Adrenal gland (tissue), 12 donors: ENCODE measurements around the gene ZNF576. TPM values are rescaled to one million over a fixed set of nuclear protein-coding genes. Genes with fewer than 3 reads are reported as not detected.

Experiments
- DNase-seq, 7 donors: peaks; one replicate each; pipeline ENCODE4 v3.0.0-alpha.2; 2019 to 2020
- H3K27ac ChIP-seq, 5 donors: fragments of 200-600 bp; sonication (generic) in 4 of 5; 1 replicate in 3 of 5; 2 replicates in 2 of 5; pipeline versions ENCODE4 v1.5.1 to v1.8.0; 2016 to 2020; ENCODE audit warnings: mild to moderate bottlenecking in 1 of 5
- H3K27me3 ChIP-seq: fragments of 200-600 bp; 2 replicates; pipeline ENCODE4 v1.8.0; 2021
- H3K36me3 ChIP-seq, 2 donors: fragments of 200-600 bp; replicated peaks in 1 of 2; 1 replicate in 1 of 2; 2 replicates in 1 of 2; pipeline versions ENCODE4 v1.5.1 to v1.8.0; 2018 to 2022
- H3K4me1 ChIP-seq, 2 donors: fragments of 200-600 bp; replicated peaks in 1 of 2; 1 replicate in 1 of 2; 2 replicates in 1 of 2; pipeline versions ENCODE4 v1.5.1 to v1.8.0; 2018 to 2021
- H3K4me3 ChIP-seq, 4 donors: fragments of 200-600 bp; sonication (generic) in 3 of 4; one replicate each; pipeline ENCODE4 v1.5.1; 2016 to 2018
- H3K9me3 ChIP-seq, 3 donors: fragments of 200-600 bp; sonication (generic) in 1 of 3; replicated peaks in 1 of 3; 1 replicate in 2 of 3; 2 replicates in 1 of 3; pipeline versions ENCODE4 v1.5.1 to v1.8.0; 2016 to 2021
- CTCF ChIP-seq, 6 experiments: fragments of 450-650 bp in 4 of 6; fragments of 200-600 bp in 2 of 6; sonication (generic) in 1 of 6; IDR thresholded peaks; 1 replicate in 5 of 6; 2 replicates in 1 of 6; pipeline versions ENCODE4 v1.5.1 to v1.8.0; 2016 to 2021; ENCODE audit warnings: antibody characterized with exemption in 6 of 6, mild to moderate bottlenecking in 2 of 6, moderate library complexity in 1 of 6
- POLR2A ChIP-seq, 2 donors: fragments of 450-650 bp; IDR thresholded peaks; one replicate each; pipeline ENCODE4 v1.6.1; 2017; ENCODE audit warnings: antibody characterized with exemption in 2 of 2, mild to moderate bottlenecking in 2 of 2, moderate library complexity in 1 of 2
- WGBS, 4 donors: extraction: QIAGEN DNeasy Blood & Tissue Kit in 2 of 4; methylation state at CpG; one replicate each; pipeline versions ENCODE4 v1.1.5 to v1.1.7; 2013 to 2017; 5-methylcytosine and 5-hydroxymethylcytosine counted together
- intact Hi-C, 2 donors: fragments of 100-400 bp; cut with DNase I; formaldehyde crosslinking; loops; one replicate each; pipeline versions ENCODE4 v1.14.1 to v1.15.0; 2022 to 2023
- polyA plus RNA-seq, 3 donors: library from polyadenylated mRNA; stranded (reverse); fragments of 200-250 nt in 2 of 3; fragments of 350-450 nt in 1 of 3; fragmentation: Illumina TruSeq in 1 of 3; extraction: RNeasy Lipid Tissue Mini Kit (QIAGEN cat#74804) in 1 of 3; gene quantifications; one replicate each; pipeline ENCODE4 v1.2.3, GENCODE V29; 2013 to 2014
- total RNA-seq, 9 donors: library from RNA; depleted of rRNA in 4 of 9; stranded (reverse); fragments of >200 nt in 4 of 9; fragments of 120-200 nt in 1 of 9; fragmentation: NEBNext Ultra II Directional in 1 of 9; extraction: Animal tissue kit (Norgen Biotek cat#: 25700) in 1 of 9; gene quantifications; one replicate each; pipeline versions ENCODE4 v1.1.0 to v1.2.4, GENCODE V29; 2013 to 2023
- donor health status: healthy with polysubstance abuse.
- donor health status: Bipolar disorder and iron deficiency.
- donor health status: DM: yes; HTN: yes; CAD: no.
- donor health status: DM: no; HTN: no; CAD: no.
- donor health status: DM: no; HTN: no; CAD: no.
- donor health status: DM: yes; HTN: yes; CAD: no.

The ZNF576 gene
- total and polyA plus RNA-seq, 12 donors, result 9.8 to 114 (median 21.0) TPM

DNA sequence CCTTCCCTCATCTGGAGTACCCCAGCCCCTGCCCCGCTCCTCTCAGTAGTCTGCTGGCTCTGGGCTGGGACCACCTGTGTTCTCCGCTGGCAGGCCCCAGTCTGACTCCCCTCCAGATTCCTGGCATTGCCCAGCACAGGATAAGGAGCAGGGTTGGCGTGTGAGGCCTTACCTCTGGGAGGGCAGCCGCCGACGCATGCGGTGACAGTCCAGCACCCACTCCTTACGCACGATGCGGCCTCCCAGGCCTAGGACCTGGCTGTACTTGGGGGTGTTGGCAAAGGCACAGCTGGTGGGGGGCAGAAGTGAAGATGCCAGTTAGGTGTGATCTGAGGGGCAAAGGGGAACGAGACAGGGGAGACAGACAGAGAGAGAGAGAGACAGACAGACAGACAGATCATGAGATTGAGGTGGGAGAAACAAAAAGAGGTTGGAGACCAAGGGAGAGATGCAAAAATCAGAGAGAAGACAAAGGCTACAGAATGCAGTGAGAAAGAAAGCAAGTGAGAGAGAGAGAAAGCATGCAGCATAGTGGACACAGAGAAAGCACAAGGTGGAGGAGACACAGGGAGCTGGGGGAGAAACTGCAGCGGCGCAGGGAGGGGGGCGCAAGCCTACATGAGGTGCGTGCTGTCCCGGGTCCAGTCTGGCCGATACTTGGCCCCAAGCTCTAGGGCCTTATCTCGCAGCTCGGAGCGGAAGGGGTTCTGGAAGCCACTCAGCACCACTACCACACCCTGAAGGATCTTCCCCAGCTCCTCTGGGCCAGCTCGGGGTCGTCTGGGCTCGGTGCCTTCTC is 44.8 kb upstream of the ZNF576 start:
- peaks cover 0 to 43% of the 10 kb centered on the region in 2 donors for H3K36me3 ChIP-seq
- TF ChIP-seq CTCF (IDR thresholded peaks at IDR 0.05) (no peak), POLR2A (IDR thresholded peaks at IDR 0.05) (no peak)
- DNase-seq, result no peak
- H3K4me1 ChIP-seq, result no peaks in the 10 kb centered on the region
- H3K4me3 ChIP-seq, result no peak overlapping the region
- intact Hi-C loops, result loop anchor here in 1 of 2 donors (5.0 kb wide), 1 partner anchor 101 kb away; no protein-coding TSS in a partner anchor
- H3K27ac ChIP-seq, result no peak overlapping the region
- WGBS, 4 donors, result 90 to 93% (median 91%) methylated on average over 22 to 23 of the region's 23 CpGs
- H3K9me3 ChIP-seq, result no peaks in the 10 kb centered on the region
- no peaks in the 10 kb centered on the region for H3K27me3 ChIP-seq

DNA sequence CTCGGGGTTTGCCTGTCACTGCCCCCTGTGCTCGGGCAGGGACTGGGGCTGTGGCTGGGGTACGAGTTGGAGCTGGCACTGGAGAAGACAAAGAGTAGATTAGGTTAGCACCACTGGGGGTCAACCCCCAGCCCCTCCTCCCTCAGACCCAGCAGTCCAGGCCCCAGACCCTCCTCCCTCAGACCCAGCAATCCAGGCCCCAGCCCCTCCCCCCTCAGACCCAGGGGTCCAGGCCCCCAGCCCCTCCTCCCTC is 44.3 kb upstream of the ZNF576 start:
- peaks cover 0 to 43% of the 10 kb centered on the region in 2 donors for H3K36me3 ChIP-seq
- peaks cover 0 to 5% of the 10 kb centered on the region in 2 donors for H3K4me1 ChIP-seq
- H3K27me3 ChIP-seq, result no peaks in the 10 kb centered on the region
- TF ChIP-seq CTCF (IDR thresholded peaks at IDR 0.05), result no peak
- no peak for TF ChIP-seq POLR2A (IDR thresholded peaks at IDR 0.05)
- no peak overlapping the region for H3K4me3 ChIP-seq
- no peak for DNase-seq
- no peaks in the 10 kb centered on the region for H3K9me3 ChIP-seq
- intact Hi-C loops, result loop anchor here in 1 of 2 donors (5.0 kb wide), 1 partner anchor 100 kb away; no protein-coding TSS in a partner anchor
- whole genome bisulfite sequencing, 4 donors, result 77 to 87% (median 84%) methylated on average over 2 to 3 of the region's 3 CpGs
- H3K27ac ChIP-seq, result no peak overlapping the region

- Histone ChIP-seq H3K9me3 (no peaks in the 10 kb centered on the region), H3K36me3 (peaks cover 0 to 43% of the 10 kb centered on the region in 2 donors), H3K4me3 (no peak overlapping the region), H3K27ac (no peak overlapping the region), H3K4me1 (peaks cover 0 to 5% of the 10 kb centered on the region in 2 donors), H3K27me3 (no peaks in the 10 kb centered on the region)
- intact Hi-C loops, result loop anchor here in 1 of 2 donors (5.0 kb wide), 1 partner anchor 100 kb away; no protein-coding TSS in a partner anchor
- TF ChIP-seq CTCF (IDR thresholded peaks at IDR 0.05) (no peak), POLR2A (IDR thresholded peaks at IDR 0.05) (no peak)
- 84 to 100% (median 97%) methylated on average over 2 to 3 of the region's 3 CpGs for WGBS, 4 donors
- no peak for DNase-seq
Observed at GRCh38 chr19:43552616-43553015, 43.8 kb upstream of the ZNF576 start.

DNA sequence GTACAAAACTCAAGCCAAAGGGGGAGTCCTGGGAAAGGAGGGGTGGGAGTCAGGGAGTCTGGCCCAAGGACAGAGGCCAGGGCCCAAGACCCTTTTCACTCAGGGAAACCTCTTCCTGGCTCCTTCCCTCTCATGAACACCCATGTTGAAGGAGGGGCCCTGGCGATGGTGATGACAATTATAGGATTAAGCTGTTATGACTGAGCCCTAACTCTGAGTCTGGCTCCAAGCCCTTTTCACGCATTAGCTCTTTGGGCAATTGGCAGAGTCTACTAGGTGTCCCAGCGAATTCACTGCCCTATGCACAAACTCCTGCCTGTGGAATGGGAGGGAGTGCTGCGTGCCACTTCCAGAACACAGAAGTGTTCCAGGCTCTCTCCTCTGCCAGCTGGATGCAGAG is 42.7 kb upstream of the ZNF576 start:
- no peak for DNase-seq
- Histone ChIP-seq H3K4me3 (no peak overlapping the region), H3K36me3 (peaks cover 0 to 43% of the 10 kb centered on the region in 2 donors), H3K27ac (no peak overlapping the region), H3K9me3 (no peaks in the 10 kb centered on the region), H3K4me1 (peaks cover 7 to 10% of the 10 kb centered on the region in 2 donors), H3K27me3 (no peaks in the 10 kb centered on the region)
- 82 to 96% (median 90%) methylated on average over 3 to 4 of the region's 4 CpGs for WGBS, 4 donors
- TF ChIP-seq CTCF (IDR thresholded peaks at IDR 0.05) (no peak), POLR2A (IDR thresholded peaks at IDR 0.05) (no peak)
- intact Hi-C loops, result loop anchor here in 1 of 2 donors (5.0 kb wide), 1 partner anchor 99 kb away; no protein-coding TSS in a partner anchor
